Tibial nerve (tissue), 3 donors: ENCODE measurements around the gene RFXANK.

ENCODE experiments used
- CTCF ChIP-seq, 5 experiments: fragments of 200-600 bp in 3 of 5; fragments of 450-650 bp in 2 of 5; sonication (generic) in 3 of 5; IDR thresholded peaks; one replicate each; pipeline ENCODE4 v1.5.1; 2016 to 2019; ENCODE audit warnings: antibody characterized with exemption in 5 of 5, mild to moderate bottlenecking in 3 of 5, moderate library complexity in 2 of 5
- POLR2A ChIP-seq, 2 donors: fragments of 450-650 bp; IDR thresholded peaks; one replicate each; pipeline ENCODE4 v1.6.1; 2017; ENCODE audit warnings: antibody characterized with exemption in 2 of 2, mild to moderate bottlenecking in 2 of 2, moderate library complexity in 2 of 2

GRCh38 chr19:19229701-19230100 lies 37.6 kb downstream of the RFXANK start:
- TF ChIP-seq CTCF (IDR thresholded peaks at IDR 0.05) (no peak), POLR2A (IDR thresholded peaks at IDR 0.05) (no peak)
